H1 (cell line): ENCODE data around the gene TSPAN33. TPM values are rescaled to one million over a fixed set of nuclear protein-coding genes. Genes with fewer than 3 reads are reported as not detected.

Experiments used
- CTCF ChIA-PET: fragments of 300-600 bp; sonication (Branson Sonifier 250); formaldehyde crosslinking; loops from one replicate; lab custom pipeline; 2021; ENCODE audit not compliant: partially characterized antibody; lab: Charles Lee
- POLR2A ChIA-PET: fragments of 300-600 bp; sonication (Branson Sonifier 250); formaldehyde crosslinking; loops from one replicate; lab custom pipeline; 2021; ENCODE audit warnings: inconsistent platforms; ENCODE audit not compliant: partially characterized antibody; lab: Charles Lee
- DNase-seq, 2 experiments: peaks; one replicate each; pipeline versions ENCODE4 v3.0.0 to v3.0.0-alpha.2; 2010 to 2022; ENCODE audit warnings: low spot score in 2 of 2, low read depth in 1 of 2, mixed read lengths in 1 of 2
- FAIRE-seq: peaks from 2 replicates; lab custom pipeline; 2011; peaks lifted over from hg19 to GRCh38; lab: Jason Lieb, UNC
- H2AFZ ChIP-seq: 2 replicates; pipeline ENCODE4 v1.8.1; 2012; ENCODE audit warnings: low read length, inconsistent platforms
- H2AK5ac ChIP-seq: 2 replicates; pipeline ENCODE4 v1.6.1; 2013; ENCODE audit warnings: low read depth, low read length
- H2BK120ac ChIP-seq: replicated peaks from 2 replicates; pipeline ENCODE3; 2013; ENCODE audit warnings: low read depth, low read length, inconsistent platforms
- H2BK12ac ChIP-seq: 2 replicates; pipeline ENCODE4 v1.6.1; 2013; ENCODE audit warnings: low read depth, low read length
- H2BK15ac ChIP-seq: 2 replicates; pipeline ENCODE4 v1.6.1; 2013; ENCODE audit warnings: low read length
- H2BK20ac ChIP-seq: 2 replicates; pipeline ENCODE4 v1.6.1; 2013; ENCODE audit warnings: low read length
- H2BK5ac ChIP-seq: 2 replicates; pipeline ENCODE4 v1.6.1; 2013; ENCODE audit warnings: low read depth, low read length
- H3K14ac ChIP-seq: 2 replicates; pipeline ENCODE4 v1.6.1; 2013; ENCODE audit warnings: inconsistent platforms; ENCODE audit not compliant: insufficient read length
- H3K18ac ChIP-seq: 2 replicates; pipeline ENCODE4 v1.6.1; 2013; ENCODE audit warnings: low read length; ENCODE audit errors: extremely low read depth
- H3K23ac ChIP-seq: 2 replicates; pipeline ENCODE4 v1.6.1; 2013; ENCODE audit warnings: inconsistent platforms; ENCODE audit not compliant: insufficient read length
- H3K23me2 ChIP-seq: 2 replicates; pipeline ENCODE4 v1.6.1; 2013; ENCODE audit warnings: low read depth, low read length
- H3K27ac ChIP-seq: 2 replicates; pipeline ENCODE4 v1.6.1; 2011; ENCODE audit warnings: low read depth, low read length, inconsistent platforms
- H3K27me3 ChIP-seq, 4 experiments: replicated peaks in 1 of 4; 1 replicate in 1 of 4; 2 replicates in 3 of 4; pipeline versions ENCODE4 v1.6.1 to v1.8.1; 2011 to 2013; ENCODE audit warnings: low read length in 3 of 4, mild to moderate bottlenecking in 3 of 4, inconsistent platforms in 2 of 4, mixed read lengths in 2 of 4, moderate library complexity in 1 of 4; ENCODE audit not compliant: control insufficient read depth in 3 of 4, insufficient read depth in 3 of 4; ENCODE audit errors: extremely low read depth in 1 of 4
- H3K36me3 ChIP-seq, 4 experiments: 2 replicates each; pipeline versions ENCODE4 v1.6.1 to v1.8.1; 2011 to 2013; ENCODE audit warnings: mild to moderate bottlenecking in 4 of 4, low read length in 3 of 4, moderate library complexity in 2 of 4, control low read depth in 1 of 4, inconsistent platforms in 1 of 4; ENCODE audit not compliant: insufficient read depth in 4 of 4, control insufficient read depth in 2 of 4
- H3K4ac ChIP-seq: replicated peaks from 2 replicates; pipeline ENCODE3; 2013; ENCODE audit warnings: low read length, low read depth, mixed read lengths, inconsistent platforms; ENCODE audit not compliant: insufficient read length
- H3K4me1 ChIP-seq, 4 experiments: replicated peaks in 1 of 4; 1 replicate in 1 of 4; 2 replicates in 3 of 4; pipeline versions ENCODE4 v1.6.1 to v1.8.1; 2011 to 2013; ENCODE audit warnings: low read length in 3 of 4, inconsistent platforms in 2 of 4, mixed read lengths in 1 of 4; ENCODE audit not compliant: insufficient read depth in 4 of 4, control insufficient read depth in 3 of 4
- H3K4me2 ChIP-seq, 2 experiments: 2 replicates each; pipeline versions ENCODE4 v1.6.1 to v1.8.1; 2011 to 2013; ENCODE audit warnings: low read depth in 2 of 2, low read length in 2 of 2, control low read depth in 1 of 2, inconsistent platforms in 1 of 2, mild to moderate bottlenecking in 1 of 2; ENCODE audit not compliant: insufficient read depth in 1 of 2
- H3K4me3 ChIP-seq, 4 experiments: fragments of 200-600, 300-600 bp in 1 of 4; sonication (generic), shearing (Covaris generic), sonication (Bioruptor Twin) in 1 of 4; 2 replicates each; pipeline versions ENCODE4 v1.5.1 to v1.8.1; 2011 to 2016; ENCODE audit warnings: low read length in 4 of 4, low read depth in 3 of 4, control low read depth in 2 of 4, inconsistent platforms in 2 of 4, mild to moderate bottlenecking in 2 of 4, mixed read lengths in 1 of 4, moderate library complexity in 1 of 4; ENCODE audit not compliant: insufficient read depth in 2 of 4; ENCODE audit errors: extremely low read depth in 1 of 4
- H3K56ac ChIP-seq: replicated peaks from 2 replicates; pipeline ENCODE3; 2013; ENCODE audit warnings: low read depth, mild to moderate bottlenecking, mixed read lengths, low read length, inconsistent platforms; ENCODE audit not compliant: insufficient read length
- H3K79me1 ChIP-seq: 2 replicates; pipeline ENCODE4 v1.6.1; 2013; ENCODE audit warnings: low read depth, low read length, control low read depth
- H3K79me2 ChIP-seq, 2 experiments: 2 replicates each; pipeline versions ENCODE4 v1.6.1 to v1.8.1; 2012 to 2013; ENCODE audit warnings: low read length in 2 of 2, mild to moderate bottlenecking in 2 of 2, inconsistent platforms in 1 of 2; ENCODE audit not compliant: insufficient read depth in 2 of 2, control insufficient read depth in 1 of 2
- H3K9ac ChIP-seq, 4 experiments: replicated peaks in 1 of 4; 1 replicate in 1 of 4; 2 replicates in 3 of 4; pipeline versions ENCODE4 v1.6.1 to v1.8.1; 2011 to 2013; ENCODE audit warnings: low read depth in 3 of 4, low read length in 3 of 4, control low read depth in 2 of 4, mild to moderate bottlenecking in 2 of 4, moderate library complexity in 2 of 4, inconsistent platforms in 1 of 4; ENCODE audit errors: extremely low read depth in 1 of 4
- H3K9me3 ChIP-seq, 2 experiments: 2 replicates each; pipeline versions ENCODE4 v1.6.1 to v1.8.1; 2012 to 2013; ENCODE audit warnings: mild to moderate bottlenecking in 2 of 2, moderate library complexity in 2 of 2, control low read depth in 1 of 2, inconsistent platforms in 1 of 2, low read depth in 1 of 2, low read length in 1 of 2, mixed read lengths in 1 of 2; ENCODE audit not compliant: insufficient read depth in 2 of 2
- H4K20me1 ChIP-seq, 2 experiments: replicated peaks in 1 of 2; 2 replicates each; pipeline versions ENCODE3 to v1.8.1; 2011 to 2013; ENCODE audit warnings: inconsistent platforms in 2 of 2, low read length in 2 of 2, mild to moderate bottlenecking in 1 of 2; ENCODE audit not compliant: insufficient read depth in 2 of 2, control insufficient read depth in 1 of 2
- H4K5ac ChIP-seq: 2 replicates; pipeline ENCODE4 v1.6.1; 2013; ENCODE audit warnings: low read length, low read depth, mixed read lengths, inconsistent platforms; ENCODE audit not compliant: insufficient read length
- H4K8ac ChIP-seq: 2 replicates; pipeline ENCODE4 v1.8.0; 2013; ENCODE audit warnings: mild to moderate bottlenecking, moderate library complexity, low read length, inconsistent platforms; ENCODE audit not compliant: insufficient read depth; ENCODE audit errors: extremely low read depth
- H4K91ac ChIP-seq: replicated peaks from 2 replicates; pipeline ENCODE3; 2013; ENCODE audit warnings: low read length, mixed read lengths, inconsistent platforms; ENCODE audit not compliant: insufficient read length
- BCL11A ChIP-seq, 2 experiments: IDR thresholded peaks; one replicate each; pipeline ENCODE4 v1.6.1; 2011; ENCODE audit warnings: low read depth in 2 of 2, low read length in 2 of 2, mild to moderate bottlenecking in 2 of 2
- EP300 ChIP-seq, 2 experiments: IDR thresholded peaks; 1 replicate in 1 of 2; 2 replicates in 1 of 2; pipeline ENCODE4 v1.6.1; 2011 to 2012; ENCODE audit warnings: low read depth in 2 of 2, low read length in 2 of 2, mild to moderate bottlenecking in 2 of 2, borderline replicate concordance in 1 of 2, inconsistent platforms in 1 of 2, moderate library complexity in 1 of 2
- PHF8 ChIP-seq: fragments of 200-600 bp; sonication (generic); conservative IDR thresholded peaks from 2 replicates; pipeline ENCODE4 v1.7.1; 2012; ENCODE audit warnings: low read depth, mild to moderate bottlenecking, inconsistent platforms, low read length, moderate library complexity
- POLR2AphosphoS5 ChIP-seq: IDR thresholded peaks from 2 replicates; pipeline ENCODE4 v1.6.1; 2011; ENCODE audit warnings: low read depth, low read length
- SIRT6 ChIP-seq: IDR thresholded peaks from one replicate; pipeline ENCODE4 v1.7.1; 2012; ENCODE audit warnings: low read length, inconsistent platforms
- SP4 ChIP-seq: IDR thresholded peaks from 2 replicates; pipeline ENCODE4 v1.6.1; 2012; ENCODE audit warnings: low read length, inconsistent platforms
- TCF12 ChIP-seq: IDR thresholded peaks from 2 replicates; pipeline ENCODE4 v1.6.1; 2011; ENCODE audit warnings: low read depth, mild to moderate bottlenecking, low read length
- YY1 ChIP-seq: IDR thresholded peaks from 2 replicates; pipeline ENCODE4 v1.6.1; 2011; ENCODE audit warnings: low read depth, mild to moderate bottlenecking, low read length
- ZNF274 ChIP-seq: IDR thresholded peaks from 2 replicates; pipeline ENCODE4 v1.7.0; 2012; ENCODE audit warnings: low read length, borderline replicate concordance; ENCODE audit errors: extremely low read depth
- WGBS, 2 experiments: shearing (Covaris generic) in 1 of 2; methylation state at CpG; one replicate each; pipeline versions ENCODE4 v1.1.6 to v1.1.7; 2013 to 2015; ENCODE audit warnings: low lambda C conversion rate in 2 of 2, mixed read lengths in 2 of 2, inconsistent platforms in 1 of 2, low coverage in 1 of 2, missing lambda C conversion rate in 1 of 2; ENCODE audit not compliant: insufficient replicate concordance in 2 of 2, insufficient coverage in 1 of 2, insufficient read length in 1 of 2; ENCODE audit errors: extremely low coverage in 1 of 2, missing lambda C conversion rate in 1 of 2; 5-methylcytosine and 5-hydroxymethylcytosine counted together
- polyA plus RNA-seq, 7 experiments: library from polyadenylated mRNA; depleted of rRNA in 3 of 7; stranded (reverse) in 5 of 7; unstranded in 2 of 7; fragments of >200 nt in 5 of 7; fragments of 200-250 nt in 2 of 7; gene quantifications; 1 replicate in 5 of 7; 2 replicates in 1 of 7; 4 replicates in 1 of 7; pipeline versions ENCODE4 v1.2.1 to v1.2.3, GENCODE V29; 2011 to 2013; ENCODE audit warnings: missing spikeins in 2 of 7, mixed read lengths in 2 of 7
- total RNA-seq: library from RNA; stranded (reverse); fragmentation: NEBNext Ultra II Directional; extraction: Animal tissue kit (Norgen Biotek cat#: 25700); gene quantifications from 2 replicates; pipeline ENCODE4 v1.2.1, GENCODE V29; 2021

TSPAN33 gene
- total and polyA plus RNA-seq, 2 of the 8 experiments (the other 6 are each of a cell fraction or from before 2014, with no cell fraction given) = 42.8 to 47.1 TPM

GRCh38 chr7:129103561-129104324 lies 40.8 kb upstream of the TSPAN33 start:
- DNase-seq = no peak
- no peak overlapping the region for H3K18ac ChIP-seq
- H4K8ac ChIP-seq = no peak overlapping the region
- no peaks in the 10 kb centered on the region for H3K36me3 ChIP-seq
- no peak overlapping the region for H2AK5ac ChIP-seq
- H4K5ac ChIP-seq = no peak overlapping the region
- FAIRE-seq = no peak
- no peak overlapping the region for H3K23ac ChIP-seq
- WGBS, 2 experiments = 87% methylated on average over 4 of the region's 4 CpGs; no CpG with 5 or more reads in 1 of the 2 experiments
- H3K79me1 ChIP-seq = no peaks in the 10 kb centered on the region
- no peak overlapping the region for H2BK120ac ChIP-seq
- no peaks in the 10 kb centered on the region for H3K27me3 ChIP-seq
- TF ChIP-seq TCF12 = no peak
- no peak for TF ChIP-seq SIRT6
- TF ChIP-seq EP300 (IDR thresholded peaks at IDR 0.05; ENCODE audit: borderline replicate concordance in 1 of 2, low read depth in 2 of 2, low read length in 2 of 2) = no peak
- no peak for TF ChIP-seq SP4
- TF ChIP-seq BCL11A (IDR thresholded peaks at IDR 0.05; ENCODE audit: low read depth in 2 of 2, low read length in 2 of 2) = no peak
- no peak for TF ChIP-seq YY1
- no peak for TF ChIP-seq POLR2AphosphoS5
- no peak for TF ChIP-seq ZNF274
- no peak for TF ChIP-seq PHF8
- no peak overlapping the region for H4K91ac ChIP-seq
- no peak overlapping the region for H3K4me3 ChIP-seq
- no peak overlapping the region for H3K27ac ChIP-seq
- no peak overlapping the region for H3K14ac ChIP-seq
- H3K56ac ChIP-seq = no peak overlapping the region
- no peak overlapping the region for H3K4ac ChIP-seq
- no peaks in the 10 kb centered on the region for H3K9me3 ChIP-seq
- H3K9ac ChIP-seq = no peak overlapping the region
- no peaks in the 10 kb centered on the region for H3K23me2 ChIP-seq
- H2BK20ac ChIP-seq = no peak overlapping the region
- POLR2A ChIA-PET = no interaction called here
- H2BK5ac ChIP-seq = no peak overlapping the region
- CTCF ChIA-PET = interaction anchor here (1.7 to 3.6 kb wide), 3 partner anchors 12 to 110 kb away, joined by 4 to 30 read pairs (median 13); no protein-coding TSS in a partner anchor
- H3K4me2 ChIP-seq = no peak overlapping the region
- H3K4me1 ChIP-seq = no peaks in the 10 kb centered on the region
- no peak overlapping the region for H2BK15ac ChIP-seq
- no peak overlapping the region for H2BK12ac ChIP-seq
- H2AFZ ChIP-seq = no peak overlapping the region
- no peaks in the 10 kb centered on the region for H3K79me2 ChIP-seq
- H4K20me1 ChIP-seq = no peaks in the 10 kb centered on the region
